Islet of Langerhans (tissue), 1 donor: ENCODE results near the gene PTBP3.
"Not testable (repeated sequence)": the region's sequence is repeated elsewhere in the genome, so short reads cannot be mapped to it uniquely, and the experiment has no call there.

Experiments used
- FAIRE-seq: peaks from one replicate; lab custom pipeline; 2011; peaks lifted over from hg19 to GRCh38; lab: Jason Lieb, UNC

PTBP3 gene

DNA sequence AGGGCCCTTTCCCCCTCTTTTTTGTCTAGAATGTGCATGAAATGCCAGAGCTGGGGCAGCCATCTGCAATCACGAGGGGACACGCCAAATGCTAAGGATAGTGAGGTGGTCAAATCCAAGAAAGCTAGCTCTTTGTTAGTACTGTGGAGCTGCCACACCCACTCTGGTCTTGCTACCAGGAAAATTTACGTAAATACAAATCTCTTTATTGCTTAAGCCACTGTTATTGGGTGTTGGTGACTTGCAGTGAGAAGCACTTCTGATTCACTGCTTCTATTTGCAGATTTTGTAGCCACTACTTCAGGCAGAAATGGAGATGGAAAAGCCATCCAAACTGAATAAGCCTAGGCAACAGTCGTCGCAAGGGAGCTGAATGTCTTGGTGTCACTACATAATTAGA, 132.7 kb downstream of the PTBP3 start:
- FAIRE-seq, result no peak

DNA sequence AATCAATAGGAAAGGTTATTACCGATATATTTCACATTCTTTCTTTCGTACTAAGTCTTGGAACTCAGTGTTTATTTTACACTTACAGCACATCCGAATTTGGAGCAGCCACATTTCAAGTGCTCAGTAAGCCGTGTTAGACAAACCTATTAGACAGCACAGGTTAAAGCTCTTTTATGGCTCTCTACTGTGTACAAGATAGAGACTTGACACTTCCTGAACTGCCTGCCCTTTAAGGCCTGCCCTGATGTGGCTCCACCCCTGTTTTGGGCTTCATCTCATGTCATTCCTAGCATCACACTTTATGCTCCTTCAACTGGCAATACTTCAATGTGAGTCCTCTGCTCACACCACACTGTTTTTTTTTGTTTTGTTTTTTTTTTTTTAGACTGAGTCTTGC, 134.8 kb downstream of the PTBP3 start:
- no peak for FAIRE-seq

GRCh38 chr9:112194969-112195431, 138.4 kb downstream of the PTBP3 start:
- no peak for FAIRE-seq

DNA sequence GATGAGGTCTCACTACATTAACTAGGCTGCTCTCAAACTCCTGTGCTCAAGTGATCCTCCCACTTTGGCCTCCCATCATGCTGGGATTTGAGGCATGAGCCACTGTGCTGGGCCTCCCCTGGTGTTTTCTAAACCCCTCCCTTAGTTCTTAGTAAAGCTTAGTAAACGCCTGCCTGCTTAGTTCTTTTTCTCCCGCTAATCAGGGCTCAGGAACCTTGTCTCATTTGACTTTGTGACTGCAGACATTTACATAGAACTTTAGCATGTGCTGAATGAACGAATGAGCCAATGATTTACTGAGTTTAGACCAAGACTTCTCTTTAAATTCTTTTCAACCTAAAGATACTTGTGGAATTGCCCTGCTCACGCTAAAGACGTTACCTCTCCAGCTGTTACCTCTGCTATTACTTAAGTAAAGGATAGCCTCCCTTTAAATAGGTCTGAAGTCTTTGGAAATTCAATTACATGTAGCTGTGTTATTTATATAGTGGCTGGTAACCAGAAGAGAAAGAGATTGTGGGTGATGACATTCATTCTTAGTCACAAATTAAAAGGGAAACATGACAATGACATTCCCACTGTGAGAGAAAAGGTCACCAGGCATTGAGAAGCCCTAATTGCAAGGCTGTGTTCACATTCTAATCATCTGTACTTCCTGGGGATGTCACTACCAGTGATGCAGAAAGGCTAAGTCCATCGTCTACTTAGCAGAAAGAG, 139.7 kb downstream of the PTBP3 start:
- peak; percentile 65 for FAIRE-seq

DNA sequence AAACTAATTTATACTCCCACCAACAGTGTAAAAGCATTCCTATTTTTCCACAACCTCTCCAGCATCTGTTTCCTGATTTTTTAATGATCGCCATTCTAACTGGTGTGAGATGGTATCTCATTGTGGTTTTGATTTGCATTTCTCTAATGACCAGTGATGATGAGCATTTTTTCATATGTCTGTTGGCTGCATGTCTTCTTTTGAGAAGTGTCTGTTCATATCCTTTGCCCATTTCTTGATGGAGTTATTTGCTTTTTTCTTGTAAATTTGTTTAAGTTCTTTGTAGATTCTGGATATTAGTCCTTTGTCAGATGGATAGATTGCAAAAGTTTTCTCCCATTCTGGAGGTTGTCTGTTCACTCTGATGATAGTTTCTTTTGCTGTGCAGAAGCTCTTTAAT, 143.1 kb downstream of the PTBP3 start:
- FAIRE-seq, result not testable (repeated sequence)

DNA sequence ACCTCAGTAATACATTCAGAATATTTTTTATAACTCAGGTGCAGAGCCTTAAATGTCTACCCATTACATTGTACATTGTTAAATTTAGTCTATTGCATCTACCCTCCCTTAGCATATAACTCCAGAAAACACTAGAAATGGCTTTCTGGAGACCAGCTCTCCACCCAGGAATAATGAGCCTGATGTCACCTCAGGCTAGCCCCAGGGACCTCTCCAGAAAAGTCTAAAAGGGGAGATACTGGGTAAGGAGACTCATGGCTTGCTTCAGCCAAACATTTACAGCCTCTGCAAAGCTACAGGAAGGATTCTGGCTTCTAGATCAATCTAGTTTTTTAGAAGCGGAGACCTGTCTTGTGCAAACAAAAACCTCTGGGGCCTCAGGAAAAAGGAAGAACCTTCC, 144.5 kb downstream of the PTBP3 start:
- no peak for FAIRE-seq

- FAIRE-seq, result no peak
Measured at GRCh38 chr9:112187404-112187803, 146.0 kb downstream of the PTBP3 start.

DNA sequence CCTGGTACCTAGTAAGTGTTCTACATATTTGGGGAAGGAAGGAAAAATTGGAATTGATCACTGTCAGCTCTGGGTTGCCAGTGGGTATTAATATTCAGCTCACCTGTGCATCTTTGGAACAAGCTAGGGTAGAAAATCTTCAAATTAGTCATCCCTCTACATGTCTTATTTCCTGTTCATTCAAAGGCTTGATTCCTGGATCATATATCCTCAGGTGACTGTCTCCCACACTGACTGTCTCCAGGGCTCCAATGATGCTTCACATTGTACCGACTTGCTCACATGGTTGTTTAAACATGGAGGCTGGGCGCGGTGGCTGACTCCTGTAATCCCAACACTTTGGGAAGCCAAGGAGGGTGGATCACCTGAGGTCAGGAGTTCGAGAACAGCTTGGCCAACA, 146.7 kb downstream of the PTBP3 start:
- no peak for FAIRE-seq

DNA sequence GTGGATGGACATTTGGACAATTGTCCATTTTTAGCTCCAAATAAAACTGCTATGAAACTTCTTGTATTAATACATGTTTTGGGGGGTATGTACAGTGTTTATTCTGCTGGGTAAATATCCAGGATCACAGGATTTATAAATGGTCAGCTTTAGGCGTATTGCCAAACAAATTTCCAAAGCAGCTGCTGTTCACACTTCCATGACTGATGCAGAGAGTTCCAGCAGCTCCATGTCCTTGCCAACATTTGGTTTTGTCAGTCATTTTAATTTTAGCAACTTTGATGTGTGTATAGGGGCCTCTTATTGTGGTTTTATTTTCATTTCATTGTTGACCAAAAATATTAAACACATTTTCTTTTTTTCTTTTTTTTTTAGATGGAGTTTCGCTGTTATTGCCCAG, 148.5 kb downstream of the PTBP3 start:
- no peak for FAIRE-seq

DNA sequence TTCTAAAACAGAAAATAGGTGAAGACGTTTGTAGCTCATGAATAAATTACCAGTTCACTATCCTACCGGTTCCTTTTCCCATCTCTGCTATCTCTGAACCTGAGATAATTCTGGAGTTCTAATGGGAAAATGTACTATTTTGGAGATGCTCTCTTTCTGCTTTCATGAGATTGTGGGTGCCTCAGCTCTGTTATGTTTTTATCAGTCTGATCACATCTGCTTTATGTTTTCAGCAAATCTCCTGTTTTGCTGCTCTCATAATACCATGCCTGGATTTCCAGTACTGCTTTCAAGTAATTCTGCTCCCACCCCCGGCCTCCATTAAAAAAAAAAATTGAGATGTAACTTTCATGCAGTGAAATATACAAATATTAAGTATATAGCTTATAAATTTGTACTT, 149.2 kb downstream of the PTBP3 start:
- FAIRE-seq, result no peak

DNA sequence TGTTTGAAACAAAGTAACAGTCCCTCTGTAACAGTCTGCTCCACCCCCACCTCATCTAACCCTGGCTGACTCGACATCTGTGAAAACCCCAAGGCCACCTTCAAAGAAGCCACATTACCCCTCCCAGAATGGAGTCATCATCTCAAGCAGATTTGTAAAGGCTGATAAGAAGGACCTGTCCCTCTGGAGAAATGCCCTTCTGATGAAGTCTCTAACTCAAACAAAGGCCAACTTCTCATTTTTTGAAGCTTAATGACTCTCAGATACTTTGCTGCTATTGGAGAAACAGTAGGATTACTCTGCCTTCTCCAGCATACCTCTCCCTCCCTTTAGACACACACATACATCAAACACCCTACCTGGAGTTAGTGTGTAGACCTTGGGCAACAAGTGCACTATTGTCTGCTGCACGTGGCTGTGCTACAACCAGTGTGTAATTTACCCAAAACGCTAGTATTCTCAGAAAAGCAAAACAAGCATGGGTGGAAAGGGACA, 153.0 kb downstream of the PTBP3 start:
- no peak for FAIRE-seq

- FAIRE-seq, result no peak
Measured at GRCh38 chr9:112179816-112180215, 153.6 kb downstream of the PTBP3 start.

DNA sequence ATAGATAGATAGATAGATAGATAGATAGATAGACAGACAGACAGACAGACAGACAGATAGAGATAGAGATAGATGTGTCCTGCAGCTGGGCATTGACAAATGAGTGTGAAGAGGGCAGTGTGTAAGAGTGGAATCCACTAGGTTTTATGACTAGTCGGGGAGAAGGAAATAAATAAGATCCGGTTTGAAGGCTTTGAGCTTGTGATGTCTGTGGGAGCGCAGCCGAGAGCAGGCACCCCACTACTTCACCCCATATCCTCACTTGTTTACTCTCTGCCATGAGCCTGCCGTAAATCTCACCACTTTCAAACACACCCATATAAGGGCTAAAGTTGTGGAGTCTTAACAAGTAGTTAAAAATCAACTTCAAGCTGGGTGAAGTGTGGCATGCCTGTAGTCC, 156.9 kb downstream of the PTBP3 start:
- no peak for FAIRE-seq

DNA sequence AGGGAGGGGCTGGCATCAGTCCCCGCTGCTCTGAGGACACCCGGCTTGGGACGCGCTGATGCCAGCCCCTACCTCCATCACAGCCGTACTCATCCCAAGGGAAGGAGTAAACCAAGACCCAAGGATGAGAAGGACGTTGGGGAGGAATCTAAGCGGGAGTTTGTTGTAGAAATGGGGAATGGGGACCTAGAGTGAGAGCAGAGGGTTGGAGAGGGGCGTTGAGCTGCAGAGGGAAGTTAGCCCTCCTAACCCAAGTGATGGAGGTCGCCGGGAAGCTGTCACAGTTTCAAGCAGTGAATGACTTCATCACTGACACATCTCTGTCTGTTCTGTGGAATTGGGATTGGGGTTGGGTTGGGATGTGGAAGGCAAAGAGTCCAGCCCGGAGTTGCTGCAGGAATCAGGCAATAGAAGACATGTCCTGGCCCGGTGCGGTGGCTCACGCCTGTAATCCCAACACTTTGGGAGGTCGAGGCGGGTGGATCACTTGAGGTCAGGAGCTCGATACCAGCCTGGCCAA, 157.6 kb downstream of the PTBP3 start:
- FAIRE-seq, result no peak

DNA sequence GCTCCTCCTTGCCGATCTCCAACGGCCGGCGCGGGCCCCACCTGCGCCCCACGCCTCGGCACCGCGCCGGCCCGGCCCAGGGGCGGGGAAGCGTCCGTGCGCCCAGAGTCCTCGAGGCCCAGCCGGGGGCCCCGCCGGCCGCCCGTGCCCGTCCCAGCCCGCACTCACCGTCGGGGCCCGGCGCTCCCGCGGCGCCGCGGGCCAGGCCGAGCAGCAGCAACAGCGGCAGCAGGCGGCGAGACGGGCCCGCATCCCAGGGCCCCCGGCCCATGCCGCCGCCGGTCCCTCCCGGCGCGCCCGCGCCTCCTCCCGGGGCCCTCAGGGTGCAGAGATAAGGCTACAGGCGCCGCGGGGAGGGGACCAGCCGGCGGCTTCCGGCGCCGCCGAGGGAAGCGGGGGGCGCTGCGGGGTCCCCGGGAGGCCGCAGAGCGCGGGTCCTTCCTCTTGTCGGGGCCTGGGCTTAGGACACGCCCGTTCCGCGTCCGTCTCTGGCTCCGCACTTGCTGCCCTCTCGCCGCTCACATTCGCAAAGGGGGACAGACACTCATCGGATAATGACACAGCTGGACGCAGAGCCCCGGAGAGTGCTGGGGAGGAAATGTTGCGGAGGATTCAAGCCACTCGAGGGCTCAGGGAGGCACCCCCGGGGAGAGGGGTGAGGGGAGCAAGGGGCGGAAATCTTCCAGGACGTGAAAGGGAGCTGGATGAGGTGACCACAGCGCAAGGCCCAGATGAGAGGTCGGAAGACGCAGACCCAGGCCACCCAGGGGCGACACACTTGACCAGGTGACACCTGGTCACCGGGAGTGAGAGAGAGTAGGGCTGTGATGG, 158.2 kb downstream of the PTBP3 start, which contains the start of gene SUSD1:
SUSD1 (minus strand) TSS at position 333 of the 831 bp plus-strand sequence; CDS start at position 271, 62 bp downstream.
- FAIRE-seq, result no peak

DNA sequence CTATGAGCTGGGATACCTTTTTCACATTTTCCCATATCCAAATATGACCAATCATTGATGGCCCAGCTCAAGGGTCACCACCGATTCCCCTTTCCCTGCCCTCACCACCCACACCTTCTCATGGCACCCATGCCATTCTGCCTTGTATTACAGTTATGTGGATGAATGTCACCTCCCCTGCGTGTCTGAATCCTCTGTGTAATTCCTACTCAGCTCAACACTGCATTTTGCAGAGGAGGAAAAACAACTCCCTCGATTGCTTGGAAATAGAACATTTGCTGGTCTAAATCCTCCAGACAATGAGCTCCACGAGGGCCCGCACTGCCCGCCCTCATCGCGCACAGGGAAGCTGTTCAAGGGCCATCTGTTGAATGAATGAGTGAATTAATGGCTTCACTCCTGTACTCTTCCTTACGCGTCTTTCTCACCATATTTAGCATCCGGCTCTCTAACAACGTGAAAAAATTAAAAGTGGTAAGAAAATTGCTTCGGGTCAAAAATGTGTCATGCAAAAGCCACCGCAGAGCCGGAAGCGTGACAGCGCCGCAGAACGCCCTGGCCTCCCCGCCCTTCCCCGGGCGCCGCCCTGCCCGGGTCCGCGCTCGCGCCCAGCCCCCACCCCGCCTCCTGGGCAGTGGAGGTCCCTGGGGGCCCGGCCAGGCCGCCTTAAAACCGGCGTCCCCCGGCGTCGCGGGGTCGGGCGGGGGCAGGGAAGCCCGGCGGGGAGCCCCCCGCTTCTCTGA, 159.0 kb downstream of the PTBP3 start:
- no peak for FAIRE-seq

DNA sequence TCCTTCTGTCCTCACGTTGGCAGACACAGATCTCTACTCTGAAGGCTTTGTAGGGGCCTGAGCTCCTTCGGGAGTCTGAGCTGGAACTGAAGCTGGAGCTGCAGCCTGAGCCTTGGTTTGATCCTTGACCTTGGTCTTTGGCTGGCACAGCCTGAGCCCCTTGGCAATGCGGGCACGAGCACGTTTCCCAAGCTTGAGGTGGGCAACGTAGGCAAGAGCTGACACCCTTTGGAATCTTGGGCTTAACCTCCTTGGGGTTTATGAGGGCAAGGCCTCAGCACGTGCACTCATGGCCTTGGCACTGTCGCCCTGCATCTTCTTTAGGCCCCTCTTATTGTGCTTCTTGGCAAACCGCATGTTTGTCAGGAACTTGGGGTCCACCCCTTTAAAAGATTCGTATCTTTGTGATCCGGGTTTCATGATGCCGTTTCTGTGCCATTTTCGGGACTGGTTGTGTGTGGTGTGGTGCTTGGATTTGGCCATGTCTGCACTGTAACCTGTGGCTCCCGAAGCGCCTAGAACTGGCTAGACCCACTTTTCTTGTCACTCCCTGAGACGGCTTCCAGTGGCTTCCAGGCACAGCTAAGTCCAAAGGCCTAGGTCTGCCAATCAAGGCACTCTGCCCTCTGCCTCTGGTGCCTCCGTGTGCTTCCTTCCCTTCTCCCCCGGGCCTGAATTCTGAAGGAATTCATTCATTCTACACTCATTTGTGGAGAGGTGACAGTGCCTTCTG, 159.8 kb downstream of the PTBP3 start:
- FAIRE-seq, result no peak

GRCh38 chr9:112170968-112171367, 162.5 kb downstream of the PTBP3 start:
- FAIRE-seq, result no peak

GRCh38 chr9:112170235-112170634, 163.2 kb downstream of the PTBP3 start:
- no peak for FAIRE-seq

DNA sequence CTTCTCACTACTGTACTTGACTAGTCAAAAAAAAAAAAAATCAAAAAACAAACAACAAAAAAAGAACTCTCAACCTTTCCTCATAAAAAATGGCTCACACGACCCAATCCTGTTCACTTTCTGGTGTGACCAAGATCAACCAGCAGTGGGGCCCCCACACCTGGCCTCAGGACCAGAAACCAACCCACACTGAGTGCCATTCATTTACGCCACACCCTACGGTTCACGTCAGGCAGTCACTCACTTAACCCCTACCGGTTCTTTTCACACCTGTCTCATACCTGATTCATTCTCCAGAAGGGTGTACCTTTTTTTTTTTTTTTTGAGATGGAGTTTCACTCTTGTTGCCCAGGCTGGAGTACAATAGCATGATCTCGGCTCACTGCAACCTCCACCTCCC, 164.1 kb downstream of the PTBP3 start:
- no peak for FAIRE-seq

- FAIRE-seq, result no peak
Measured at GRCh38 chr9:112168197-112168596, 165.2 kb downstream of the PTBP3 start.
